A549 (cell line): ENCODE measurements around the gene KRTAP5-5.
"Not testable (repeated sequence)": the region's sequence is repeated elsewhere in the genome, so short reads cannot be mapped to it uniquely, and the experiment has no call there.

Experiments used
- CHD2 ChIP-seq: fragments of 150-350 bp; IDR thresholded peaks from 2 replicates; pipeline ENCODE4 v1.6.1; 2014; ENCODE audit warnings: low read length; ENCODE audit not compliant: partially characterized antibody
- CTCF ChIP-seq: fragments of >200 bp; sonication (Bioruptor Twin); formaldehyde crosslinking; IDR thresholded peaks from 3 replicates; pipeline ENCODE4 v1.5.1; 2016
- EHMT2 ChIP-seq: fragments of 200-600 bp; sonication (generic); IDR thresholded peaks from 2 replicates; pipeline ENCODE4 v1.6.1; 2016; ENCODE audit warnings: antibody characterized with exemption, low read depth, mild to moderate bottlenecking, moderate library complexity
- EP300 ChIP-seq, 2 experiments: fragments of >200 bp; sonication (Bioruptor Twin); formaldehyde crosslinking; IDR thresholded peaks; 2 replicates in 1 of 2; 3 replicates in 1 of 2; pipeline ENCODE4 v1.6.1; 2016 to 2017
- ESRRA ChIP-seq: fragments of 150-350 bp; IDR thresholded peaks from 2 replicates; pipeline ENCODE4 v1.6.1; 2014; ENCODE audit warnings: mild to moderate bottlenecking, low read length, borderline replicate concordance
- MAX ChIP-seq: IDR thresholded peaks from 2 replicates; pipeline ENCODE4 v1.6.1; 2012
- POLR2A ChIP-seq: IDR thresholded peaks from 2 replicates; pipeline ENCODE4 v1.6.1; 2012; ENCODE audit warnings: mild to moderate bottlenecking, low read length
- RAD21 ChIP-seq, 2 experiments: fragments of >200 bp in 1 of 2; sonication (Bioruptor Twin) in 1 of 2; formaldehyde crosslinking in 1 of 2; IDR thresholded peaks in 1 of 2; conservative IDR thresholded peaks in 1 of 2; 2 replicates in 1 of 2; 3 replicates in 1 of 2; pipeline ENCODE4 v1.6.1; 2012 to 2018; ENCODE audit warnings: inconsistent platforms in 1 of 2
- SMC3 ChIP-seq: fragments of >200 bp; sonication (Bioruptor Twin); formaldehyde crosslinking; IDR thresholded peaks from 3 replicates; pipeline ENCODE4 v1.6.1; 2018; ENCODE audit warnings: inconsistent platforms
- ZFP36 ChIP-seq: fragments of 450-650 bp; IDR thresholded peaks from 2 replicates; pipeline ENCODE4 v1.6.1; 2014; ENCODE audit warnings: borderline replicate concordance; ENCODE audit not compliant: partially characterized antibody

- not testable (repeated sequence) for TF ChIP-seq CTCF; EP300 (IDR thresholded peaks at IDR 0.05); ZFP36; RAD21 (conservative IDR thresholded peaks at IDR 0.05 in 1 of 2, IDR thresholded peaks at IDR 0.05 in 1 of 2); ESRRA; POLR2A; SMC3; EHMT2; CHD2; MAX
Measured at GRCh38 chr11:1646540-1646939, 17.0 kb downstream of the KRTAP5-5 start.
